ENCODE results near the gene LAPTM4A.

LAPTM4A gene

GRCh38 chr2:20092901-20093235 lies 41.4 kb upstream of the LAPTM4A start:
- TF ChIP-seq TAF1 (IDR thresholded peaks at IDR 0.05; ENCODE audit: borderline replicate concordance, insufficient read depth, low read length) (no peak), SIN3A (IDR thresholded peaks at IDR 0.05; ENCODE audit: borderline replicate concordance, insufficient read depth, low read length) (no peak), FOXP2 (optimal IDR thresholded peaks at IDR 0.05; ENCODE audit: borderline replicate concordance, extremely low read depth, extremely low read length, insufficient read depth) (no peak), POLR2AphosphoS5 (IDR thresholded peaks at IDR 0.05; ENCODE audit: low read depth, low read length) (no peak)
- TF ChIP-seq, protein P1, sequence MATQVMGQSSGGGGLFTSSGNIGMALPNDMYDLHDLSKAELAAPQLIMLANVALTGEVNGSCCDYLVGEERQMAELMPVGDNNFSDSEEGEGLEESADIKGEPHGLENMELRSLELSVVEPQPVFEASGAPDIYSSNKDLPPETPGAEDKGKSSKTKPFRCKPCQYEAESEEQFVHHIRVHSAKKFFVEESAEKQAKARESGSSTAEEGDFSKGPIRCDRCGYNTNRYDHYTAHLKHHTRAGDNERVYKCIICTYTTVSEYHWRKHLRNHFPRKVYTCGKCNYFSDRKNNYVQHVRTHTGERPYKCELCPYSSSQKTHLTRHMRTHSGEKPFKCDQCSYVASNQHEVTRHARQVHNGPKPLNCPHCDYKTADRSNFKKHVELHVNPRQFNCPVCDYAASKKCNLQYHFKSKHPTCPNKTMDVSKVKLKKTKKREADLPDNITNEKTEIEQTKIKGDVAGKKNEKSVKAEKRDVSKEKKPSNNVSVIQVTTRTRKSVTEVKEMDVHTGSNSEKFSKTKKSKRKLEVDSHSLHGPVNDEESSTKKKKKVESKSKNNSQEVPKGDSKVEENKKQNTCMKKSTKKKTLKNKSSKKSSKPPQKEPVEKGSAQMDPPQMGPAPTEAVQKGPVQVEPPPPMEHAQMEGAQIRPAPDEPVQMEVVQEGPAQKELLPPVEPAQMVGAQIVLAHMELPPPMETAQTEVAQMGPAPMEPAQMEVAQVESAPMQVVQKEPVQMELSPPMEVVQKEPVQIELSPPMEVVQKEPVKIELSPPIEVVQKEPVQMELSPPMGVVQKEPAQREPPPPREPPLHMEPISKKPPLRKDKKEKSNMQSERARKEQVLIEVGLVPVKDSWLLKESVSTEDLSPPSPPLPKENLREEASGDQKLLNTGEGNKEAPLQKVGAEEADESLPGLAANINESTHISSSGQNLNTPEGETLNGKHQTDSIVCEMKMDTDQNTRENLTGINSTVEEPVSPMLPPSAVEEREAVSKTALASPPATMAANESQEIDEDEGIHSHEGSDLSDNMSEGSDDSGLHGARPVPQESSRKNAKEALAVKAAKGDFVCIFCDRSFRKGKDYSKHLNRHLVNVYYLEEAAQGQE (IDR thresholded peaks at IDR 0.05; ENCODE audit: insufficient read depth in 1 of 2, low read depth in 2 of 2, low read length in 2 of 2), result no peak

DNA sequence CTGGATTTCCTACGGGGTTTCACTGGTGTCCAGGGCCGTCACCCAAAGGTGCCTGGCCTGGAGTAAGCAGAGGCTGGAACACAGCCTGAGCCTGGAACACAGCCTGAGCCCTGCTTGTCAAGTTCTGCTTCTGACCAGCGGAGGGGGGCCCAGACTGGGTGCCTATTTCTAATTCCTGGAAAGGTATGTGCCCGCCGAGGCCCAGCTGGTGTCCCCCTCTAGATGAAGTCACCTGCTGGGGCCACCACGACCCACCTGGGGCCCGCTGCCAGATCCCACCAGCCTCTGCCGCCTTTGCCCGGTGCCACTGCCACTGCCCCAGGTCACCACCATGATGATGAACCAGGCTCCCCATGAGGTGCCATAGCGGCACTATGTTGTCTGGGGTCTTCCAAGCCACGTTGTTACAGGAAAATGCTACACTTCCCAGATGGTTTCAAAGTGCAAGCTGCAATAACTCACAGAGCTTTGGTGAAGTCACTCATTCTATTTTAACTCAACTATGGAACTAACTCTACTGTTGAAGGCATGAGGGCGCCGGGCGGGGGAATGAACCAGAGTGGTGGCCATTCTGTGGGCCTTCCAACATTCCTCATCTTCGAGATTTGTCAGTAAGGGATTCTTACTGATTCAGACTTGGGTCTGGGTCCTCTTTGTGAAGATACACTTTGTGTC lies 40.9 kb upstream of the LAPTM4A start:
- TF ChIP-seq SIN3A (IDR thresholded peaks at IDR 0.05; ENCODE audit: borderline replicate concordance, insufficient read depth, low read length) (no peak), FOXP2 (optimal IDR thresholded peaks at IDR 0.05; ENCODE audit: borderline replicate concordance, extremely low read depth, extremely low read length, insufficient read depth) (no peak), POLR2AphosphoS5 (IDR thresholded peaks at IDR 0.05; ENCODE audit: low read depth, low read length) (no peak), TAF1 (IDR thresholded peaks at IDR 0.05; ENCODE audit: borderline replicate concordance, insufficient read depth, low read length) (no peak)
- TF ChIP-seq, protein P1 (IDR thresholded peaks at IDR 0.05; ENCODE audit: insufficient read depth in 1 of 2, low read depth in 2 of 2, low read length in 2 of 2), result no peak

GRCh38 chr2:20091305-20091991 lies 40.0 kb upstream of the LAPTM4A start:
- TF ChIP-seq SIN3A (IDR thresholded peaks at IDR 0.05; ENCODE audit: borderline replicate concordance, insufficient read depth, low read length), result no peak
- 0 out of 2 replicates have a peak, but pooled peaks have one; percentile 53 for TF ChIP-seq POLR2AphosphoS5 (IDR thresholded peaks at IDR 0.05; ENCODE audit: low read depth, low read length)

DNA sequence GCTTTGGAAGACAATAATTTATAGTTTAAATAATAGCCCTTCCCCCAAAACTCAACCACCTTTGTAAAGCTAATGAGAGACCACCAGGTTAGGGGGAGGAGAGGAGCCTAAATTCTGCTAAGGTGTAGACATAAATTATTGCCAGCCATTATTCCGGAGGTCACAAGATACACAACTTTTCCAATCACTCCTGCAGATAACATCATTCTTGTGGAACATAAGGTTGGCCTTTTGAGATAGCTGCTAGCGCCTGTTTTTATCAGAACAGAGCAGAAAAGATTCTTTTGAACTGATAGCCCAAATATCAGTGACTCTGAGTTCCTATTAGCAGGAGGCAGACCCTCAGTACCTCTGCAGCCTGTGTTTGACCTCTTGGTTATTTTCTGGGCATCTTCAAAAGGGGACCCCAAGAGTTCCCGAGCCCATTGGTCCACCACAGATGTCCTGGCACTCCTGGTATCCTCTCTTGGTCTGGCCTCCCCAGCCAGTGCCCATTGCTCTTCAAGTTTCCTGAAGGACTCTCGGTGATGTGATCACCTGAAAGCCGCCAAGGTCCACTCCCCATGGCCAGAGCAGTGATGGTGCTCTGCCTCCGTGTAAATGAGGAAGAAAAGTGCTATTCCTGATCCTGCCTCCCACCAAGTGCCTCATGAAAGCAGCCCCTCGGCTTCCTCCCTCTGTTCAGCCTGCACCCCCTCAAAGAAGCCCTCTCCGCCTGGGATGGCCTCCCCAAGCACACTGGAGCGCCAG lies 38.5 kb upstream of the LAPTM4A start:
- TF ChIP-seq, protein P1 (IDR thresholded peaks at IDR 0.05; ENCODE audit: insufficient read depth in 1 of 2, low read depth in 2 of 2, low read length in 2 of 2), result no peak
- TF ChIP-seq TAF1 (IDR thresholded peaks at IDR 0.05; ENCODE audit: borderline replicate concordance, insufficient read depth, low read length) (no peak), POLR2AphosphoS5 (IDR thresholded peaks at IDR 0.05; ENCODE audit: low read depth, low read length) (no peak), SIN3A (IDR thresholded peaks at IDR 0.05; ENCODE audit: borderline replicate concordance, insufficient read depth, low read length) (no peak), FOXP2 (optimal IDR thresholded peaks at IDR 0.05; ENCODE audit: borderline replicate concordance, extremely low read depth, extremely low read length, insufficient read depth) (no peak)

- TF ChIP-seq FOXP2 (optimal IDR thresholded peaks at IDR 0.05; ENCODE audit: borderline replicate concordance, extremely low read depth, extremely low read length, insufficient read depth), result no peak
- TF ChIP-seq SIN3A (IDR thresholded peaks at IDR 0.05; ENCODE audit: borderline replicate concordance, insufficient read depth, low read length), result no peak
- TF ChIP-seq POLR2AphosphoS5 (IDR thresholded peaks at IDR 0.05; ENCODE audit: low read depth, low read length), result no peak
- TF ChIP-seq, protein P1 (IDR thresholded peaks at IDR 0.05; ENCODE audit: insufficient read depth in 1 of 2, low read depth in 2 of 2, low read length in 2 of 2), result no peak
- TF ChIP-seq TAF1 (IDR thresholded peaks at IDR 0.05; ENCODE audit: borderline replicate concordance, insufficient read depth, low read length), result no peak
These were observed 30.4 kb upstream of the LAPTM4A start for GRCh38 chr2:20081841-20082240.
